ACC112 (cell line): Measurements from ENCODE around the gene INAFM1.
A peak's percentile ranks its signal among the peaks of the same experiment; 100 is the strongest.

Experiments
- H2AFZ ChIP-seq: fragments of 200-600 bp; sonication (generic); one replicate; pipeline ENCODE4 v1.6.0; 2017; ENCODE audit warnings: antibody characterized with exemption, low read length; ENCODE audit not compliant: unreplicated experiment
- H3K27ac ChIP-seq: fragments of 200-600 bp; sonication (generic); 2 replicates; pipeline ENCODE4 v1.5.1; 2014; ENCODE audit warnings: low read depth, mild to moderate bottlenecking, antibody characterized with exemption, low read length, moderate library complexity
- H3K27me3 ChIP-seq: fragments of 200-600 bp; sonication (generic); 2 replicates; pipeline ENCODE4 v1.6.1; 2014; ENCODE audit warnings: mild to moderate bottlenecking, antibody characterized with exemption, low read length, moderate library complexity, mixed read lengths; ENCODE audit not compliant: insufficient read depth
- H3K36me3 ChIP-seq: fragments of 200-600 bp; sonication (generic); 2 replicates; pipeline ENCODE4 v1.6.1; 2016; ENCODE audit warnings: mild to moderate bottlenecking, antibody characterized with exemption, low read length, moderate library complexity, mixed read lengths; ENCODE audit not compliant: insufficient read depth
- H3K4me1 ChIP-seq: fragments of 200-600 bp; sonication (generic); one replicate; pipeline ENCODE4 v1.6.1; 2016; ENCODE audit warnings: low read length, mixed read lengths; ENCODE audit not compliant: insufficient read depth, unreplicated experiment, control insufficient read depth
- H3K4me3 ChIP-seq: fragments of 200-600 bp; sonication (generic); 2 replicates; pipeline ENCODE4 v1.5.1; 2014; ENCODE audit warnings: mild to moderate bottlenecking, low read depth, low read length
- H3K79me2 ChIP-seq: fragments of 200-600 bp; sonication (generic); one replicate; pipeline ENCODE4 v1.6.0; 2016; ENCODE audit warnings: low read length; ENCODE audit not compliant: control insufficient read depth, unreplicated experiment, insufficient read depth

Gene INAFM1

DNA sequence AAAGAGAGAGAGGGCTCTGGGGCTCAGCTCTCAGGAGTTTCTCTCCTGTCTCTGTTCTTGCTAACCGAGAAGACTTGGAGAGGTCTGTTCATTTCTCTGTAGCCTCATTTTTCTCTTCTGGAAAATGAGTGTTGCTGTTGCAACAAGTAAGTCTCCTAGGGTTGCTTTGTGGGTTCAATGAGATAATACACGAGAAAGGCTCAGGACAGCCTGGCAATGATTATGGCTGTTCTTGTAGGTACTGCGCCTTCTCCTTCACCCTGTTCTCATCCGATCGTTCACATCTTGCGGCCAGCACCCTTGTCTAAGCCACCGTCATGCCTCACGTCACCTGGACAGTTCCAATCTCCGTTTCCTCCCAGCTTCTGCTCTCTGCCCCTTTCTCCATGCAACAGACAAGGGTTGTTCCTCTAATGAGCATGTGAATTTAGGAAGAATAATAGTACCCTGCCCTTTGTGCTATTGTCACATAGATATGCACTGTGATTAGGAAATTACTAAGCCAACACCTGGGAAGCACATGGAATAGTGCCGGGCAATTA lies 39.1 kb downstream of the INAFM1 start:
- H3K4me1 ChIP-seq: peaks cover 21% of the 10 kb centered on the region
- H3K27ac ChIP-seq: no peak overlapping the region
- no peaks in the 10 kb centered on the region for H3K79me2 ChIP-seq
- H3K27me3 ChIP-seq: no peaks in the 10 kb centered on the region
- H3K36me3 ChIP-seq: no peaks in the 10 kb centered on the region
- no peak overlapping the region for H2AFZ ChIP-seq
- H3K4me3 ChIP-seq: no peak overlapping the region

DNA sequence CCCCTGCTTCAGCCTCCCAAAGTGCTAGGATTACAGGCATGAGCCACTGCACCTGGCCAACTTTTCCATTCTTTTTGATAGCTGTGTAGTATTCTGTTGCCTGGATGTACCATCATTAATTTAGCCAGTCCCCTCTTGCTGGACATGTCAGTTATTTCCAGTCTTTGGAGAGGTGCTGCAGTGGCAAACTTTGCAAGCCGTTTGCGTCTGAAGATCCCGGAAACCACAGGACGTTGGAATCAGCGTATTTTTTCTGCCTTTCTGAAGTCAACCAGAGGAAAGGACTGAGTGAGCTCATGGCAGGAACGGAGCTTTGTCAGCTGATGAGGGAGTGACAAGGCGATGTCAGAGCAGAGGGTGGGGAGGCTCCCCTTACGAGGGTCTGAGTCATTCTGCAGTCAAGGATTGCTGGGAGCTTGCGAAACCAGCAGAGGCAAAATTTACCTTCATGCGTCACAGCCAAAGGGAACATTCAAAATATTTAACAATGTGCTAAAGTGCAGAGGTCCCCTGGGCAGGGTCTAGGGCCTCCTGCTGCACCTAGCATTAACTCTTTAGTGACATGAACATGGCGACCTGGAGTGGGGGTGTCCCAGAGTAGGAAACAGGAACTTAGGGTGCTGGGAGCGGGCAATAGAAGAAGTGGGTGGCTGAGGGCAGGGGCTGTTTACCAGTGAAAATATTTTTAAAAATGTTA lies 40.6 kb downstream of the INAFM1 start:
- Histone ChIP-seq H3K79me2 (no peaks in the 10 kb centered on the region), H2AFZ (peak overlapping the region; percentile 24), H3K27ac (peak overlapping the region; percentile 90), H3K36me3 (no peaks in the 10 kb centered on the region), H3K4me1 (peaks cover 10% of the 10 kb centered on the region), H3K27me3 (no peaks in the 10 kb centered on the region), H3K4me3 (no peak overlapping the region)

DNA sequence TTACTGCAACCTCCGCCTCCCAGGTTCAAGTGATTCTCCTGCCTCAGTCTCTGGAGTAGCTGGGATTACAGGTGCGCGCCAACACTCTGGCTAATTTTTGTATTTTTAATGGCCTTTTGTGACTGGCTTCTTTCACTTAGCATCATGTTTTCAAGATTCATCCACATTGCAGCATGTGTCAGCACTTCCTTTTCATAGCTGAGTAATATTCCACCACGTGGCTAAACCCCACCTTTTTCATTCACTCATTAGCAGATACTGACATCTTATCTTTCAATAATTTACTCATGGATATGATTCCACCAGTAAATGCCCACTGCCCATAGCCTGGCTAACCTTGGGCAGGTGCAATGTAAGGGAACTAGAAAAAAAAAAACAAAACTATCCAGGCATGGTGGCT lies 41.8 kb downstream of the INAFM1 start:
- Histone ChIP-seq H3K27ac (no peak overlapping the region), H3K4me1 (peaks cover 10% of the 10 kb centered on the region), H3K79me2 (no peaks in the 10 kb centered on the region), H3K27me3 (no peaks in the 10 kb centered on the region), H3K4me3 (no peak overlapping the region), H3K36me3 (no peaks in the 10 kb centered on the region), H2AFZ (no peak overlapping the region)

DNA sequence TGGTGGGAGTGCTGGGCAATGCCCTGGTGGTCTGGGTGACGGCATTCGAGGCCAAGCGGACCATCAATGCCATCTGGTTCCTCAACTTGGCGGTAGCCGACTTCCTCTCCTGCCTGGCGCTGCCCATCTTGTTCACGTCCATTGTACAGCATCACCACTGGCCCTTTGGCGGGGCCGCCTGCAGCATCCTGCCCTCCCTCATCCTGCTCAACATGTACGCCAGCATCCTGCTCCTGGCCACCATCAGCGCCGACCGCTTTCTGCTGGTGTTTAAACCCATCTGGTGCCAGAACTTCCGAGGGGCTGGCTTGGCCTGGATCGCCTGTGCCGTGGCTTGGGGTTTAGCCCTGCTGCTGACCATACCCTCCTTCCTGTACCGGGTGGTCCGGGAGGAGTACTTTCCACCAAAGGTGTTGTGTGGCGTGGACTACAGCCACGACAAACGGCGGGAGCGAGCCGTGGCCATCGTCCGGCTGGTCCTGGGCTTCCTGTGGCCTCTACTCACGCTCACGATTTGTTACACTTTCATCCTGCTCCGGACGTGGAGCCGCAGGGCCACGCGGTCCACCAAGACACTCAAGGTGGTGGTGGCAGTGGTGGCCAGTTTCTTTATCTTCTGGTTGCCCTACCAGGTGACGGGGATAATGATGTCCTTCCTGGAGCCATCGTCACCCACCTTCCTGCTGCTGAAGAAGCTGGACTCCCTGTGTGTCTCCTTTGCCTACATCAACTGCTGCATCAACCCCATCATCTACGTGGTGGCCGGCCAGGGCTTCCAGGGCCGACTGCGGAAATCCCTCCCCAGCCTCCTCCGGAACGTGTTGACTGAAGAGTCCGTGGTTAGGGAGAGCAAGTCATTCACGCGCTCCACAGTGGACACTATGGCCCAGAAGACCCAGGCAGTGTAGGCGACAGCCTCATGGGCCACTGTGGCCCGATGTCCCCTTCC lies 45.5 kb downstream of the INAFM1 start:
- Histone ChIP-seq H2AFZ (no peak overlapping the region), H3K27me3 (no peaks in the 10 kb centered on the region), H3K27ac (no peak overlapping the region), H3K4me1 (peaks cover 6% of the 10 kb centered on the region), H3K79me2 (no peaks in the 10 kb centered on the region), H3K36me3 (no peaks in the 10 kb centered on the region), H3K4me3 (no peak overlapping the region)

DNA sequence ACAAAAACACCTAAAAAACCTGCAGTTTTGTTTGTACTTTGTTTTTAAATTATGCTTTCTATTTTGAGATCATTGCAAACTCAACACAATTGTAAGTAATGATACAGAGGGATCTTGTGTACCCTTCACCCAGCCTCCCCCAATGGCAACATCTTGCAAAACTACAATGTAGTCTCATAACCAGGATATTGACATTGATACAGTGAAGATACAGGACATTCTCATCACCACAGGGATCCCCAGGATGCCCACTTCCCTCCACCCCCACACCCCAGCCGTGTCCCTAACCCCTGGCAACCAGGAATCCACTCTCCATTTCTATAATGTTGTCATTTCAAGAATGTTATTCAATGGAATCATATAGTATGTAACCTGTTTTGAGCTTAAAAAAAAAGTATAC lies 46.9 kb downstream of the INAFM1 start:
- no peaks in the 10 kb centered on the region for H3K36me3 ChIP-seq
- no peaks in the 10 kb centered on the region for H3K4me1 ChIP-seq
- H2AFZ ChIP-seq: no peak overlapping the region
- no peak overlapping the region for H3K27ac ChIP-seq
- no peak overlapping the region for H3K4me3 ChIP-seq
- H3K27me3 ChIP-seq: no peaks in the 10 kb centered on the region
- H3K79me2 ChIP-seq: no peaks in the 10 kb centered on the region

DNA sequence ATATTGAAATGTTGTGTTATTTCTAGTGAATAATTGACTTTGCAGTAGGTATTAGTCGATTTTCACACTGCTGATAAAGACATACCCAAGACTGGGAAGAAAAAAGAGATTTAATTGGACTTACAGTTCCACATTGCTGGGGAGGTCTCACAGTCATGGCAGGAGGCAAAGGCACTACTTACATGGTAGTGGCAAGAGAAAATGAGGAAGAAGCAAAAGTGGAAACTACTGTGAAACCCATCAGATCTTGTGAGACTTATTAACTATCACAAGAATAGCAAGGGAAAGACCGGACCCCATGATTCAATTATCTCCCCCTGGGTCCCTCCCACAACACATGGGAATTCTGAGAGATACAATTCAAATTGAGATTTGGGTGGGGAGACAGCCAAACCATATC lies 47.4 kb downstream of the INAFM1 start:
- H3K36me3 ChIP-seq: no peaks in the 10 kb centered on the region
- H3K27me3 ChIP-seq: no peaks in the 10 kb centered on the region
- H3K4me3 ChIP-seq: no peak overlapping the region
- H3K27ac ChIP-seq: no peak overlapping the region
- no peaks in the 10 kb centered on the region for H3K4me1 ChIP-seq
- no peak overlapping the region for H2AFZ ChIP-seq
- no peaks in the 10 kb centered on the region for H3K79me2 ChIP-seq

DNA sequence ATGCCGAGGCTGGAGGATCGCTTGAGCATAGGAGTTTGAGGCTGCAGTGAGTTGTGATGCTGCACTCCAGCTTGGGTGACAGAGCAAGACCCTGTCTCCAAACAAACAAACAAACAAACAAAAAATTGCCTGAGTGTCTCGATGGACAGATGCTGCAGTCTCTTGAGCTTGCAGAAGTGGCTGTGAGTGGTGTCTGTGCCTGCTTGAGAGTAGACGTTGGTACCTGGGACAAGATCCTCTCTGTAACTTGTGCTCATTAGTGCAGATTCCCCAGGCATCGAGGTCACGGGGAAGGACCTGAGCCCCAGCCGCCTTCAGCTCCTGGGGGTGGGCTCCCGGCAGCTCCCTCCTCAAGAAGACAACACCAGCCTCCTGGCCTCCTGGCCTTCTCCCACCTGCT lies 48.7 kb downstream of the INAFM1 start:
- H3K79me2 ChIP-seq: no peaks in the 10 kb centered on the region
- no peak overlapping the region for H2AFZ ChIP-seq
- no peak overlapping the region for H3K4me3 ChIP-seq
- H3K4me1 ChIP-seq: no peaks in the 10 kb centered on the region
- no peak overlapping the region for H3K27ac ChIP-seq
- H3K36me3 ChIP-seq: no peaks in the 10 kb centered on the region
- H3K27me3 ChIP-seq: no peaks in the 10 kb centered on the region

DNA sequence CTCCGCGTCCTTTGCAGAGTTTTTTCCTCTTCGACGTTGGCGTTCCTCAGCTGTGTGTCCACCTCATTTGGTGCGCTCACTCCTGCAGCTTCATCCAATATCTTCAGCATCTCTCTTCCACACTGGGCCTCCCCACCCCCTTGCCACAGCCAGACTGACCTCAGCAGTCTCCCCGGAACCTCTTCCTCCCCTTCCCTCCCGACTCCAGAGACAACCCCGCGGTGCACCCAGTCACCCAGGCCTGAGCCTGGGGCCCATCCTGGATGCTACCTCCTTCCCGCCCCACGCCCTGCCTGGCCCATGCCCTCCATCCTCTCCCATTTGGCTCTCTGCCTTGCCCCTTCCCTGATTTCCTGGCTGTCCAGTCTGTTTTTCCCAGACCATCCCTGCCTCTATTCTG lies 49.2 kb downstream of the INAFM1 start:
- Histone ChIP-seq H3K4me3 (no peak overlapping the region), H2AFZ (no peak overlapping the region), H3K79me2 (no peaks in the 10 kb centered on the region), H3K4me1 (no peaks in the 10 kb centered on the region), H3K27ac (no peak overlapping the region), H3K27me3 (no peaks in the 10 kb centered on the region), H3K36me3 (no peaks in the 10 kb centered on the region)

DNA sequence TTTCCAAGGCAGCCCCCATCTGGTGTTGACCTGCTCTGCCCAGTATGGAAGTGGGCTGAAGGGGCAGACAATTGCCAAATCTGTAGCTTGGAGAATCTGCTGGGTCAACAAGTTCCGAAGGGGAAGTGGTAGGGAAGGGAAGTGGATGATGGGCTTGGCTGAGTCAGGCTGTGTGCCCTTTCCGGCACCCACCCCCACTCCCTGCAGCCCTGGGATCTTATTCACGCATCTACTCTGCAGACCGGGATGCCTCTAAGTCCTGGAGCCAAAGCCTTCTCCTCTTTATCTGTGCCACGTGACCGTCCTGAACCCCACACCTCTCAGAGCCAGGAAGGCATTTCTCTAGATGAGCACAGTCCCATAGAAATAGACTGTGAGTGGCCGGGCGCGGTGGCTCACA lies 49.8 kb downstream of the INAFM1 start:
- Histone ChIP-seq H2AFZ (no peak overlapping the region), H3K36me3 (no peaks in the 10 kb centered on the region), H3K4me1 (no peaks in the 10 kb centered on the region), H3K79me2 (no peaks in the 10 kb centered on the region), H3K27me3 (no peaks in the 10 kb centered on the region), H3K27ac (no peak overlapping the region), H3K4me3 (no peak overlapping the region)
